Retinal pigment epithelial cell (primary cell): ENCODE results near the gene OLFM2.

Experiments used
- DNase-seq: peaks from one replicate; pipeline ENCODE4 v3.0.0-alpha.2; 2010; ENCODE audit warnings: low read depth
- H3K4me3 ChIP-seq: 2 replicates; pipeline ENCODE4 v1.5.1; 2011; ENCODE audit warnings: mild to moderate bottlenecking, low read length, control low read depth, moderate library complexity
- CTCF ChIP-seq: conservative IDR thresholded peaks from 2 replicates; pipeline ENCODE4 v1.5.1; 2011; ENCODE audit warnings: low read depth, low read length, control low read depth, inconsistent platforms

The OLFM2 gene

GRCh38 chr19:9968820-9969687, 32.7 kb upstream of the OLFM2 start:
- H3K4me3 ChIP-seq, result no peak overlapping the region
- no peak for DNase-seq
- TF ChIP-seq CTCF, result no peak

DNA sequence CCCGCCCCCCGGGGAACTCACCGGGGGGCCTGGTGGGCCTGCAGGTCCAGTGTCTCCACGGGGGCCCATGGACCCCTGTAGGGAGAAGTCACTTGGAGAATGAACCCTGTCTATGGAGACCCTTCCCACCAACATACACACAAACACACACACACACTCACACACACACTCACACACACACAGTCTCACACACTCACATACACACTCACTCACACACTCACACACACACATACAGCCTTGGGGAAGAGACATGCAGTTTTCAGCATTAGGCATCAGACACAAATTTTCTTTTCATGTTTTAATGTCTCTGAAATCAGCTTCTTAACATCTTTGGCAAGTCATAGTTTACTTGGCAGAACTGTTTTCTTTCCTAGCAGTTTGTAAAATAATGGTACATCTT, 31.0 kb upstream of the OLFM2 start:
- TF ChIP-seq CTCF, result no peak
- DNase-seq, result no peak
- no peak overlapping the region for H3K4me3 ChIP-seq

GRCh38 chr19:9966448-9966847, 30.1 kb upstream of the OLFM2 start:
- no peak overlapping the region for H3K4me3 ChIP-seq
- no peak for DNase-seq
- TF ChIP-seq CTCF, result no peak

GRCh38 chr19:9966024-9966423, 29.7 kb upstream of the OLFM2 start:
- H3K4me3 ChIP-seq, result no peak overlapping the region
- no peak for DNase-seq
- no peak for TF ChIP-seq CTCF

GRCh38 chr19:9962623-9963290, 26.4 kb upstream of the OLFM2 start:
- no peak for TF ChIP-seq CTCF
- H3K4me3 ChIP-seq, result no peak overlapping the region
- no peak for DNase-seq

DNA sequence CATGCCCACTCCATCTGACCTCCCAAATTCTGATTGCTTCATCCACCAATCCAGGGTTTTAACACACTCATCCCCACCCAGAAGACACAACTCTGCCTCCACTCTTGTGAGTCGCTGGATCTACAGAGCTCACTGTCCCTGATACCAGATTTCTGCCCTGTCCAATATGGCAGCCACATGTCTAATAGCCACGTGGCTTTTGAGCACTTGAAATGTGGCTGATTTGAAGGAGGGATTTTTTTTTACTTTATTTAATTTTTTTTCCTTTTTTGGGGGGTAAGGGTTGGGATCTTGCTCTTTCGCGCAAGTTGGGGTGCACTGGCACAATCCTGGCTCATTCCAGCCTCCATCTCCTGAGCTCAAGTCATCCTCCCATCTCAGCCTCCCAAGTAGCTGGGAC, 24.8 kb upstream of the OLFM2 start:
- no peak overlapping the region for H3K4me3 ChIP-seq
- no peak for TF ChIP-seq CTCF
- DNase-seq, result no peak

- DNase-seq, result no peak
- no peak for TF ChIP-seq CTCF
Measured at GRCh38 chr19:9958379-9958821, 22.1 kb upstream of the OLFM2 start.

More at GRCh38 chr19:9958379-9958821, 22.1 kb upstream of the OLFM2 start:
- no peak overlapping the region for H3K4me3 ChIP-seq
